OCI-LY7 (cell line): ENCODE results near the gene TTLL5. TPM values are rescaled to one million over a fixed set of nuclear protein-coding genes. Genes with fewer than 3 reads are reported as not detected.

Experiments
- BruUV-seq: library from RNA; stranded (reverse); fragments of 400-500 nt; replicated peaks from 2 replicates; lab custom pipeline; 2021; lab: Mats Ljungman, UMichigan
- CTCF ChIA-PET: fragments of 300-600 bp; sonication (Branson Sonifier 250); formaldehyde crosslinking; loops from one replicate; lab custom pipeline; 2022; ENCODE audit warnings: antibody characterized with exemption; ENCODE audit not compliant: unreplicated experiment; lab: Charles Lee
- POLR2A ChIA-PET: fragments of 300-600 bp; sonication (Branson Sonifier 250); formaldehyde crosslinking; loops from one replicate; lab custom pipeline; 2022; ENCODE audit warnings: antibody characterized with exemption; lab: Charles Lee
- DNase-seq: peaks from one replicate; pipeline ENCODE4 v3.0.0-alpha.2; 2015; ENCODE audit warnings: low spot score
- H2AFZ ChIP-seq: fragments of 200-600 bp; sonication (generic), shearing (Covaris generic); 2 replicates; pipeline ENCODE4 v1.6.1; 2014; ENCODE audit warnings: mild to moderate bottlenecking, antibody characterized with exemption, low read length, moderate library complexity
- H3K27ac ChIP-seq: fragments of 200-600 bp; sonication (generic); 2 replicates; pipeline ENCODE4 v1.5.1; 2014; ENCODE audit warnings: mixed run types, low read depth, mild to moderate bottlenecking, moderate library complexity, low read length, inconsistent platforms; ENCODE audit not compliant: poor library complexity, severe bottlenecking
- H3K36me3 ChIP-seq: fragments of 200-600 bp; sonication (generic); 2 replicates; pipeline ENCODE4 v1.6.1; 2014; ENCODE audit warnings: mild to moderate bottlenecking, antibody characterized with exemption, low read length, moderate library complexity, mixed read lengths; ENCODE audit not compliant: insufficient read depth
- H3K4me1 ChIP-seq: fragments of 200-600 bp; sonication (generic); 2 replicates; pipeline ENCODE4 v1.5.1; 2014; ENCODE audit warnings: mild to moderate bottlenecking, low read length; ENCODE audit not compliant: insufficient read depth, poor library complexity, severe bottlenecking
- H3K4me2 ChIP-seq: fragments of 200-600 bp; sonication (generic); 2 replicates; pipeline ENCODE4 v1.6.1; 2014; ENCODE audit warnings: mild to moderate bottlenecking, low read length
- H3K4me3 ChIP-seq: fragments of 200-600 bp; sonication (generic); 2 replicates; pipeline ENCODE4 v1.5.1; 2014; ENCODE audit warnings: mild to moderate bottlenecking, low read depth, low read length; ENCODE audit not compliant: poor library complexity, severe bottlenecking
- H3K79me2 ChIP-seq: fragments of 200-600 bp; sonication (generic); 2 replicates; pipeline ENCODE4 v1.6.1; 2016; ENCODE audit warnings: low read depth, mild to moderate bottlenecking, low read length, moderate library complexity, mixed read lengths; ENCODE audit not compliant: insufficient read depth
- H3K9me2 ChIP-seq: fragments of 200-600 bp; sonication (generic); 2 replicates; pipeline ENCODE4 v1.6.1; 2016; ENCODE audit warnings: mild to moderate bottlenecking, low read length, mixed read lengths; ENCODE audit not compliant: insufficient read depth
- H3K9me3 ChIP-seq: fragments of 200-600 bp; sonication (generic); 2 replicates; pipeline ENCODE4 v1.6.1; 2014; ENCODE audit warnings: mild to moderate bottlenecking, mixed run types, low read length, mixed read lengths
- H4K20me1 ChIP-seq: fragments of 200-600 bp; sonication (generic); 2 replicates; pipeline ENCODE4 v1.6.1; 2014; ENCODE audit warnings: mild to moderate bottlenecking, antibody characterized with exemption, low read length, moderate library complexity, mixed read lengths; ENCODE audit not compliant: insufficient read depth
- EZH2phosphoT487 ChIP-seq: fragments of 200-600 bp; sonication (generic); IDR thresholded peaks from 2 replicates; pipeline ENCODE4 v1.6.1; 2018; ENCODE audit warnings: low read depth, borderline replicate concordance, mild to moderate bottlenecking, mixed run types, antibody characterized with exemption, low read length, moderate library complexity, mixed read lengths
- intact Hi-C: fragments of 100-400 bp; cut with micrococcal nuclease; formaldehyde crosslinking; loops from one replicate; pipeline ENCODE4 v1.10.0; 2022; ENCODE audit not compliant: unreplicated experiment
- total RNA-seq, 2 experiments: library from RNA; depleted of rRNA in 1 of 2; stranded (reverse); fragments of >200 nt in 1 of 2; shearing (Covaris generic) in 1 of 2; gene quantifications; 2 replicates each; pipeline ENCODE4 v1.2.3, GENCODE V29; 2014 to 2022
- TF ChIP-seq, protein P1 (sequence below): fragments of 200-600 bp; sonication (generic); conservative IDR thresholded peaks from 2 replicates; pipeline ENCODE4 v1.5.1; 2014; ENCODE audit warnings: mild to moderate bottlenecking, antibody characterized with exemption, low read length, moderate library complexity, mixed read lengths

TTLL5 gene
- total RNA-seq, 2 experiments from 2014 or later = 34.3 to 55.6 TPM

- Histone ChIP-seq H3K9me2 (no peaks in the 10 kb centered on the region), H3K4me1 (no peaks in the 10 kb centered on the region), H2AFZ (no peak overlapping the region), H3K9me3 (no peaks in the 10 kb centered on the region), H3K27ac (no peak overlapping the region), H4K20me1 (no peaks in the 10 kb centered on the region), H3K4me2 (no peak overlapping the region), H3K79me2 (no peaks in the 10 kb centered on the region), H3K36me3 (peaks cover 4% of the 10 kb centered on the region; the same call in 1 of the 2 replicates), H3K4me3 (no peak overlapping the region)
- ChIA-PET POLR2A (interaction anchor here (0.6 kb wide), 1 partner anchor 110 kb away, joined by 5 read pairs; no protein-coding TSS in a partner anchor), CTCF (no interaction called here)
- intact Hi-C loops = no loop called here
- no peak for DNase-seq
- no TSS peak for BruUV-seq
- TF ChIP-seq EZH2phosphoT487 = no peak
- TF ChIP-seq, protein P1, sequence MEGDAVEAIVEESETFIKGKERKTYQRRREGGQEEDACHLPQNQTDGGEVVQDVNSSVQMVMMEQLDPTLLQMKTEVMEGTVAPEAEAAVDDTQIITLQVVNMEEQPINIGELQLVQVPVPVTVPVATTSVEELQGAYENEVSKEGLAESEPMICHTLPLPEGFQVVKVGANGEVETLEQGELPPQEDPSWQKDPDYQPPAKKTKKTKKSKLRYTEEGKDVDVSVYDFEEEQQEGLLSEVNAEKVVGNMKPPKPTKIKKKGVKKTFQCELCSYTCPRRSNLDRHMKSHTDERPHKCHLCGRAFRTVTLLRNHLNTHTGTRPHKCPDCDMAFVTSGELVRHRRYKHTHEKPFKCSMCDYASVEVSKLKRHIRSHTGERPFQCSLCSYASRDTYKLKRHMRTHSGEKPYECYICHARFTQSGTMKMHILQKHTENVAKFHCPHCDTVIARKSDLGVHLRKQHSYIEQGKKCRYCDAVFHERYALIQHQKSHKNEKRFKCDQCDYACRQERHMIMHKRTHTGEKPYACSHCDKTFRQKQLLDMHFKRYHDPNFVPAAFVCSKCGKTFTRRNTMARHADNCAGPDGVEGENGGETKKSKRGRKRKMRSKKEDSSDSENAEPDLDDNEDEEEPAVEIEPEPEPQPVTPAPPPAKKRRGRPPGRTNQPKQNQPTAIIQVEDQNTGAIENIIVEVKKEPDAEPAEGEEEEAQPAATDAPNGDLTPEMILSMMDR = no peak
These were observed 190.5 kb downstream of the TTLL5 start for GRCh38 chr14:75851574-75851866.

DNA sequence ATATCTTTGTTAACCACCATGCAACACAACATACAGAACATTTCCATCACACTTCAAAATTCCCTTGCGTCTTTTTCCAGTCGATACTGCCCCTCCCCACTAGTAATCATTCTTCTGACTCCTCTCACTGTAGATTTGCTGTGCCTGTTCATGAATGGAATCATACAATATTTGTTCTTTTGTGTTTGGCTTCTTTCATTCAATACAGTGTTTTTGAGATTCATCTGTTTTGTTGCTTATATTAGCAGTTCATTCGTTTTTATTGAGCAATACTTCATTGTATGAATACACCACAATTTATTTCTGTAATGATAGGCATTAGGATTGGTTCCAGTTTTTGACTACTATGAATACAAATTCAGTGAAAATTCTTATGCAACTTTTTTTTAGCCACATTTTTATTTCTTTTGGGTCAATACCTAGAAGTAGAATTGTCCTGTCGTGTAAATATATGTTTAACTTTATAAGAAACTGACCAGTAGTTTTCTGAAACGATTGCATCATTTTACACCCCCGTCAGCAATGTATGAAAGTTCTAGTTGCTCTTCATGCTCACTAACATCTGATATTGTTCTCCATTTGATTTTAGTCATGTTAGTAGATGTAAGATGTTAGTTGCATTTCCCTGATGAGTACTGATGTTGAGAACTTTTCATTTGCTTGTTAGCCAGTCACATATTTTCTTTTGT lies 193.2 kb downstream of the TTLL5 start:
- CTCF ChIA-PET = no interaction called here
- intact Hi-C loops = no loop called here

DNA sequence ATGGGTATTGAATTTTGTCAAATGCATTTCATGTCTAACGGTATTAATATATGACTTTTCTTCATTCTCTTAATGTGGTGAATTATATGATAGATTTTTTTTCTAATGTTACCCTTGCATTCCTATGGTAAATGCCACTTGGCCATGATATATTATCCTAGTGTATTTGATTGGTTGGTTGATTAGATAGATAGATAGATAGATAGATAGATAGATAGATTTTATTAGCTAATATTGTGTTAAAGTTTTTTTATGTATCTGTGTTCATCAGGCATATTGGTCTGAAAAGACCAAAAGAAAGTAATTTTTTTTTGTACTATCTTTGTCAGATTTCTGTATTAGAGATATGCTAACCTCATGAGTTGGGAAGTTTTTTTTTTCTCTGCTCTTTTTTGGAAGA lies 196.2 kb downstream of the TTLL5 start:
- Histone ChIP-seq H3K9me3 (no peaks in the 10 kb centered on the region), H3K4me2 (no peak overlapping the region), H3K36me3 (peaks cover 4% of the 10 kb centered on the region; the same call in 1 of the 2 replicates), H2AFZ (no peak overlapping the region), H3K27ac (no peak overlapping the region), H3K4me1 (no peaks in the 10 kb centered on the region), H3K79me2 (no peaks in the 10 kb centered on the region), H4K20me1 (no peaks in the 10 kb centered on the region), H3K9me2 (no peaks in the 10 kb centered on the region), H3K4me3 (no peak overlapping the region)
- no peak for TF ChIP-seq EZH2phosphoT487
- TF ChIP-seq, protein P1 = no peak
- POLR2A ChIA-PET = no interaction called here
- no TSS peak for BruUV-seq
- intact Hi-C loops = no loop called here
- CTCF ChIA-PET = no interaction called here
- no peak for DNase-seq

More for the DNA sequence above, 193.2 kb downstream of the TTLL5 start:
- Histone ChIP-seq H3K4me2 (no peak overlapping the region), H4K20me1 (no peaks in the 10 kb centered on the region), H3K9me3 (no peaks in the 10 kb centered on the region), H3K27ac (no peak overlapping the region), H2AFZ (no peak overlapping the region), H3K4me3 (no peak overlapping the region), H3K9me2 (no peaks in the 10 kb centered on the region), H3K36me3 (peaks cover 4% of the 10 kb centered on the region; the same call in 1 of the 2 replicates), H3K79me2 (no peaks in the 10 kb centered on the region), H3K4me1 (no peaks in the 10 kb centered on the region)
- DNase-seq = no peak
- TF ChIP-seq EZH2phosphoT487 = no peak
- TF ChIP-seq, protein P1 = no peak
- POLR2A ChIA-PET = no interaction called here
- no TSS peak for BruUV-seq
